Activated CD4-positive, alpha-beta T cell treated with anti-CD3 and anti-CD28 coated beads for 36 hours (primary cell): ENCODE data around the gene BUD31. TPM values are rescaled to one million over a fixed set of nuclear protein-coding genes. Genes with fewer than 3 reads are reported as not detected.

Source experiments
- ATAC-seq: fragments of 200-7000 bp; cut with Tn5 transposase; one replicate; pipeline ENCODE4 v1.10.0; 2021; ENCODE audit warnings: mild to moderate bottlenecking, moderate library complexity
- CTCF ChIA-PET: fragments of 350-600 bp; sonication (Branson Sonifier 250); formaldehyde crosslinking; loops from one replicate; lab custom pipeline; 2021; ENCODE audit warnings: antibody characterized with exemption; lab: Charles Lee
- POLR2A ChIA-PET: fragments of 350-600 bp; sonication (Branson Sonifier 250); formaldehyde crosslinking; loops from one replicate; lab custom pipeline; 2021; ENCODE audit warnings: antibody characterized with exemption, inconsistent platforms; lab: Charles Lee
- DNase-seq: peaks from one replicate; pipeline ENCODE4 v3.0.0-alpha.2; 2020
- H3K27ac Mint-ChIP-seq: one replicate; pipeline ENCODE4 v1.8.0; 2021; ENCODE audit warnings: mixed read lengths
- H3K27me3 Mint-ChIP-seq: one replicate; pipeline ENCODE4 v1.8.0; 2021; ENCODE audit warnings: mixed read lengths
- H3K36me3 Mint-ChIP-seq: one replicate; pipeline ENCODE4 v1.8.0; 2021; ENCODE audit warnings: low read depth, mixed read lengths
- H3K4me1 Mint-ChIP-seq: one replicate; pipeline ENCODE4 v1.8.0; 2021; ENCODE audit warnings: mixed read lengths
- H3K4me3 Mint-ChIP-seq: one replicate; pipeline ENCODE4 v1.8.0; 2021; ENCODE audit warnings: mild to moderate bottlenecking, moderate library complexity, mixed read lengths
- H3K9me3 Mint-ChIP-seq: one replicate; pipeline ENCODE4 v1.8.0; 2021; ENCODE audit warnings: low read depth, mixed read lengths
- intact Hi-C, 2 experiments: fragments of 100-400 bp; cut with DNase I in 1 of 2; cut with micrococcal nuclease in 1 of 2; formaldehyde crosslinking; loops; one replicate each; pipeline versions ENCODE4 v1.14.2 to v1.15.1; 2022 to 2024; cut with DNase I, micrococcal nuclease
- total RNA-seq, 2 experiments: library from RNA; stranded (reverse); gene quantifications; one replicate each; pipeline ENCODE4 v1.2.3, GENCODE V29; 2021

The BUD31 gene
- total RNA-seq, 2 experiments from 2014 or later: 140 to 190 TPM

DNA sequence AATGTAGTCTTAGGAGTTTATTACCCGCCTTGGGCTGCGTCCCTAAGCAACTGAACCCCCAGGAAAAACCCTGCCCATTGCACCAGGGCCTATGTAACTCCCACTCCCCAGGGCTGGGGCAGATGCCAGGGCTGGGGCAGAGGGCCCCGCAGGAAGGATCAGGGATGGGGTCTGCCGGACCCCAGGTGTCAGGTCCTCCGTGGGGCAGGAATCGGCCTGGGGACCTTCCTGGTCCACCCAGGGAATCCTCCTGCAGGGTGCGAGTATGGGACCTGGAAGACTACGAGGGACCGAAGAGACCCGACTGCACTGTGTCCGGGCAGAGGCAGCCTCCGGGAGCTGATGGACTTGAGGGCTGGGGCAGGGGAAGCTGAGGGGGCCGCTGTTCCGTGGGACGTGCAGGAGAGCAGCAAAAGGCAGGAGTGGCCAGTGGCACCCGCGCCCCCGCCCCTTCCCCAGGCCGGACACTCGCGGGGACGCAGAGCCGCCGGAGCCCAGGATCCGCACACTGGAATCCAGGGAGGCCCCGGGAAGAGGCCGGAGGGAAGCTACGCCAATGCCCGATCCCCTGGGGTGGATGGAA is 59.7 kb downstream of the BUD31 start:
- intact Hi-C loops: loop anchor here in 1 of 2 experiments (5.0 kb wide), 1 partner anchor 61 kb away; the partner anchor contains the start of genes BUD31 and PDAP1
- H3K36me3 Mint-ChIP-seq: peaks cover 21% of the 10 kb centered on the region
- no peaks in the 10 kb centered on the region for H3K9me3 Mint-ChIP-seq
- no peaks in the 10 kb centered on the region for H3K27me3 Mint-ChIP-seq
- peaks cover 26% of the 10 kb centered on the region for H3K4me1 Mint-ChIP-seq
- DNase-seq: no peak
- no peak for ATAC-seq
- no peak overlapping the region for H3K4me3 Mint-ChIP-seq
- CTCF ChIA-PET: no interaction called here
- POLR2A ChIA-PET: no interaction called here
- no peak overlapping the region for H3K27ac Mint-ChIP-seq

Other genes with a start within 250 kb of the BUD31 start
- gene KPNA7, start 200.9 kb upstream of the BUD31 start, total RNA-seq: not detected
- gene MYH16, start 136.1 kb upstream of the BUD31 start, total RNA-seq: not detected
- gene ARPC1A, start 83.1 kb upstream of the BUD31 start, total RNA-seq: 10 to 100 TPM; 52.3 to 65.6 TPM
- 100 to 1,000 TPM; 318 to 326 TPM for gene ARPC1B, start 34.2 kb upstream of the BUD31 start, total RNA-seq
- gene PDAP1, start 372 bp upstream of the BUD31 start, total RNA-seq: 100 to 1,000 TPM; 171 TPM
- 1 to 10 TPM; 4.7 to 7.7 TPM for gene PTCD1, start 29.8 kb downstream of the BUD31 start, total RNA-seq
- gene CPSF4, start 30.0 kb downstream of the BUD31 start, total RNA-seq: 10 to 100 TPM; 56.1 to 57.9 TPM
- 100 to 1,000 TPM; 342 to 386 TPM for gene ATP5MF, start 57.2 kb downstream of the BUD31 start, total RNA-seq
- gene ZNF789, start 63.9 kb downstream of the BUD31 start, total RNA-seq: 10 to 100 TPM; 18.2 to 18.9 TPM
- gene ZNF394, start 91.3 kb downstream of the BUD31 start, total RNA-seq: 10 to 100 TPM; 24.8 to 26.3 TPM
- 10 to 100 TPM; 10.1 to 12.1 TPM for gene ZKSCAN5, start 95.7 kb downstream of the BUD31 start, total RNA-seq
- 1 to 10 TPM; 4.9 to 5.5 TPM for gene FAM200A, start 143.1 kb downstream of the BUD31 start, total RNA-seq
- gene ZNF655, start 149.7 kb downstream of the BUD31 start, total RNA-seq: 10 to 100 TPM; 51.1 to 52.0 TPM
- under 1 TPM; 0.57 to 0.58 TPM for gene TMEM225B, start 189.3 kb downstream of the BUD31 start, total RNA-seq
- gene ZSCAN25, start 208.0 kb downstream of the BUD31 start, total RNA-seq: 10 to 100 TPM; 20.5 to 25.2 TPM